GM13977 (cell line): Measurements from ENCODE around the gene DLG2.

Experiments used
- DNase-seq: peaks from one replicate; pipeline ENCODE4 v3.0.0; 2012; ENCODE audit warnings: low spot score
- in situ Hi-C: fragments of 300-500 bp; cut with MboI; formaldehyde crosslinking; loops from one replicate; pipeline ENCODE4 v1.12.0; 2022; ENCODE audit warnings: low sequenced_read_pairs, low pct_unique_long_range_greater_than_20kb, mixed read lengths, inconsistent platforms; ENCODE audit not compliant: unreplicated experiment
- TF ChIP-seq, protein P1 (sequence below): IDR thresholded peaks from 2 replicates; pipeline ENCODE4 v1.5.1; 2012; ENCODE audit warnings: mild to moderate bottlenecking, control low read depth; ENCODE audit not compliant: insufficient read depth; ENCODE audit errors: extremely low read depth, missing control alignments

DLG2 gene

DNA sequence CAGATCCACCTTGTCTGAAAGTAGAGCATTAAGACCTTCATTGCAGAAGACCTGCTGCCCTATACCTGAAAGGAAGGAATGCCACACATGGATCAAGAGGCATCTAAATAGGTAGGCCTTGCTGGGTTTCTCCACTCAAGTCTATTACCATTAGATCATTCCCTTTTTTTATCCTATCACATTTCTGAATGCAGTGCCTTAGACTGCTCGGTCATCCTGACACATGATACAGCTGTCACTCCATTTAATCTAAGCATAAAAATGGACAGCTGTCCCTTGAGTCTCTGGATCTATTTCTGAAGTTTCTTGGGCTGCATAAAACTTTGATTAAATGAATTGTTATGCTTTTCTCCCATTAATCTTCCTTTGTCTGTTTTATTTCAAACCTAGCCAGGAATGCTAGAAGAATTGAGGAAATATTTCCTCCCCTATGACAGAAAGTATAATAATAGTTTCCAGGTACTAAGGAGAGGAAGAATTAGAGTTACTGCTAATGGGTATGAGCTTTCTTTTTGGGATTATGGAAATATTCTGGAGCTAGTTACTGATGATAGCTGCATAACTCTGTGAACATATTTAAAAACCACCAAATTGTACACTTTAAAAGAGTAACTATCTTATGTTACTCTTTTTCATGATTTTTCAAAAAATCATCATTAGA is 88.0 kb downstream of the DLG2 start:
- in situ Hi-C loops: no loop called here
- no peak for DNase-seq
- TF ChIP-seq, protein P1, sequence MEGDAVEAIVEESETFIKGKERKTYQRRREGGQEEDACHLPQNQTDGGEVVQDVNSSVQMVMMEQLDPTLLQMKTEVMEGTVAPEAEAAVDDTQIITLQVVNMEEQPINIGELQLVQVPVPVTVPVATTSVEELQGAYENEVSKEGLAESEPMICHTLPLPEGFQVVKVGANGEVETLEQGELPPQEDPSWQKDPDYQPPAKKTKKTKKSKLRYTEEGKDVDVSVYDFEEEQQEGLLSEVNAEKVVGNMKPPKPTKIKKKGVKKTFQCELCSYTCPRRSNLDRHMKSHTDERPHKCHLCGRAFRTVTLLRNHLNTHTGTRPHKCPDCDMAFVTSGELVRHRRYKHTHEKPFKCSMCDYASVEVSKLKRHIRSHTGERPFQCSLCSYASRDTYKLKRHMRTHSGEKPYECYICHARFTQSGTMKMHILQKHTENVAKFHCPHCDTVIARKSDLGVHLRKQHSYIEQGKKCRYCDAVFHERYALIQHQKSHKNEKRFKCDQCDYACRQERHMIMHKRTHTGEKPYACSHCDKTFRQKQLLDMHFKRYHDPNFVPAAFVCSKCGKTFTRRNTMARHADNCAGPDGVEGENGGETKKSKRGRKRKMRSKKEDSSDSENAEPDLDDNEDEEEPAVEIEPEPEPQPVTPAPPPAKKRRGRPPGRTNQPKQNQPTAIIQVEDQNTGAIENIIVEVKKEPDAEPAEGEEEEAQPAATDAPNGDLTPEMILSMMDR: no peak

DNA sequence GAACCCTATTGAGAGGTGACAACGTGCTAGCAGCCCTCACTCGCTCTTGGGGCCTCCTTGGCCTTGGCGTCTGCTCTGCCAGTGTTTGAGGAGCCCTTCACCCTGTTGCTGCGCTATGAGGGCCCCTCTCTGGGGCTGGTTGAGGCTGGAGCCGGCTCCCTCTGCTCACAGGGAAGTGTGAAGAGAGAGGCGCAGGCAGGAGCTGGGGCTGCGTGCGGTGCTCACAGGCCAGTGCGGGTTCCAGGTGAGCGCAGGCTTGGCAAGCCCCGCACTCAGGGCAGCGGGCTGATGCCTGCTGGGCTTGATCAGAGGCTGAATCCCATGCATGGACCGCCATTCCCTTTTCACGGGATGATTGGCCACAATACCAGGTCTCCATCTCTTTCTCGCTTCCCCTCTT is 90.7 kb downstream of the DLG2 start:
- no peak for DNase-seq
- in situ Hi-C loops: no loop called here
- TF ChIP-seq, protein P1: no peak

DNA sequence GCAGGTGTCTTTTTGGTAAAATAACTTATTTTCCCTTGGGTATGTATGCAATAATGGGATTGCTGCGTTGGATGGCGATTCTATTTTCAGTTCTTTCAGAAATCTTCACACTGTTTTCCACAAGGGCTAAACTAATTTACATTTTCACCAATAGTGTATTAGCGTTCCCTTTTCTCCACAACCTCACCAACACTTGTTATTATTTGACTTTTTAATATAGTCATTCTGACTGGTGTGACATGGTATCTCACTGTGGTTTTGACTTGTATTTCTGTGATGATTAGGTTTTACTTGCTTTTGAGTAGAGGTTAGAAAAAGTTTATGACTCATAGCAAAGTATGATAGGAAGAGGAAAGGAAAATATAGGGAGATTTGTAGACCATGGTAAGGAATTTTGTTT is 92.3 kb downstream of the DLG2 start:
- no peak for DNase-seq
- TF ChIP-seq, protein P1: no peak
- in situ Hi-C loops: no loop called here

DNA sequence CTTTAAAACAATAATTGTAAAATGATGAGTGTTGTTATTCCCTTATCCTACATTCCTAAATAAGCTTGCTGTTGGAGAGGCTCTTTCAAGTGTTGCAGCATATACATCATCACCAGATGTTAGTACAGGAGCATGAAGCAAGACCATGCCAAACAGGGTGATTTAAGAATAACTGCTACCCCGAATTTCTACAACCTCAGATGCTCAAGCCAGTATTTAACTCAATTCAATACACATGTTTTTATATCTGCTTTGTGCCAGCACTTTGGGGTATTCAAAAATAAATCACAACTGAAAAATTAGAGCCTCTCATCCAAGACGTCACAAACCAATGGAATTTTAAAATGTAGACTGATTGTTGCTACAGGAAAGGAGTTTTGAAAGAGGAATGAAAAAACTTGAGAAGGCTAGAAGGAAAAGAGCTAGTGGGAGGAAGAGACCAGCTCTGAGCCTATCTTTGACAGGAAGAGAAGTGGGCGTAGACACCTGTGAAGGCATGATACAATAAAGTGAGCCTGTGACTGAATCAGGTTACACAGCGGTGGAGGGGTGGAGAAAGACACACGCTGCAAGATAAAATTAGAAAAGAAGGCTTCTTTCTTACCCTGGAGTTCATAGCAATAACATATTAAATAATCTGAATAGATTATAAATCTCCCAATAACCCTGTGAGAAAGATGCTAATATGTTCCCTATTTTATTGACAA is 95.8 kb downstream of the DLG2 start:
- no peak for DNase-seq
- TF ChIP-seq, protein P1: no peak
- in situ Hi-C loops: no loop called here

DNA sequence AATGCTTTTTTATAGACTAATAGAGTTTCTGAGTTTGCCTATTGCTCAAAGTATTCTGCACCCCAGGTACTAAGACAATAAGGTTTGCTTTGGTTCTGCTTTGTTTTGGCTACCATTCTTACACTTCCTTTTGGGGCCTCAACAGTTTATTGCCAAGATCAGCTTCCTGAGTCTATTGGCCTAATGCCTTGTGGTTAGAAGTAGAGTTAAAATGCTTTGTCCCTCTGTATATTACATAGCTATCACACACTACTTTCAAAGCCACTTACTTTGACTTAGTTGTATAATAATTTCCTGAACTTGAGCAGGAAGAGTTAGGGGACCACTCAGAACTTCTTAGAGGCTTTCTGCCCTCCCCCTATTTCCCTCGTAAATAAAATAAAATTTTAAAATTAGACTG is 96.5 kb downstream of the DLG2 start:
- TF ChIP-seq, protein P1: no peak
- no peak for DNase-seq
- in situ Hi-C loops: no loop called here

DNA sequence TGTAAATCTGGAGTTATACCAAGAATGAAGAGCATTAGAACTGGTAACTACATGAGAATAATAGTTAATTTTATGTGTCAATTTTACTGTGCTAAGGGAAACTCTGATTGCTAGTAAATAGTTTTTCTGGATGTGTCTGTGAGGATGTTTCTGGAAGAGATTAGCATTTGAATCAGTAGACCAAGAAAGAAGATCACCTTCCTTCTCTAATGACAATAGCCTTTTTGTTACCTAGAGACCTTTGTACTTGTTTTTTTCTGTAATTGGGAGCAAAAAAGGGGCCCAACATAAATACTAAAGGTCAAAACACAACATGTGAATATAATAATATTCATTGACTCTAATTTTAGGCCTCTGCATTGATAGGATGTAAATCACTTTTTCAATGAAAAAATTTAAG is 100.6 kb downstream of the DLG2 start:
- DNase-seq: no peak
- in situ Hi-C loops: no loop called here
- TF ChIP-seq, protein P1: no peak

DNA sequence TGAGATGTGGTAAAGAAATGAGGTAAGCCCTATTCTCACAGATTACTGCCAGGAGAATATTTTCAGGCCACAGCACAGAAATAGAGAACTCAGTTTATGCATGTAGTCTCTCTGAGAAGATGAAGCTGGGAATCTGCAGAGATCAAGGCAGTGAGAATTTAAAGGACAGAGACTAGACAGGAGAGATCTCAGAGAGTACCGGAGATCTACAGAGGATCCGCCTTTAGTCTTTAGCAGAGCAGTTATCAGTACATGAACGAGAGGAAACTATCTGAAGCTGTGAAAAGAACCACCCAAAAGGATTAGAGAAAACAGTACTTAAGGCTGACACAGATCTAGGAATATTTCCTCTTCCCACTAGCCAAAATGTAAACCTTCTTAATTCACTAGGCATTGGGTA is 101.5 kb downstream of the DLG2 start:
- in situ Hi-C loops: no loop called here
- TF ChIP-seq, protein P1: no peak
- DNase-seq: no peak
